ENCODE measurements around the gene NUBP2. TPM values are rescaled to one million over a fixed set of nuclear protein-coding genes. Genes with fewer than 3 reads are reported as not detected.

Gene NUBP2
- total and polyA plus RNA-seq, 2 donors (not counting 3 experiments of a cell fraction or from before 2014, with no cell fraction given): 55.0 to 69.6 TPM

GRCh38 chr16:1834096-1834495, 51.3 kb downstream of the NUBP2 start:
- no TSS peak for BruUV-seq (replicated peaks)
- H3K27me3 ChIP-seq (ENCODE audit: control insufficient read depth in 2 of 2, insufficient read depth in 2 of 2, low read length in 2 of 2): no peaks in the 10 kb centered on the region
- H3K9me1 ChIP-seq (replicated peaks; ENCODE audit: control insufficient read depth, extremely low read depth, insufficient read depth, low read length): no peaks in the 10 kb centered on the region
- dilution Hi-C loops (cut with MboI; ENCODE audit: extremely low pct_ligation_motif_present, low sequenced_read_pairs): no loop called here
- intact Hi-C loops (cut with micrococcal nuclease): no loop called here
- H3K4me3 ChIP-seq (replicated peaks in 1 of 3; ENCODE audit: insufficient read depth in 1 of 3, low read depth in 1 of 3, low read length in 3 of 3): no peak overlapping the region
- H3K9me3 ChIP-seq (replicated peaks; ENCODE audit: control insufficient read depth, insufficient read depth, low read length): no peaks in the 10 kb centered on the region
- H3K4me2 ChIP-seq (ENCODE audit: insufficient read depth, low read length): no peak overlapping the region
- H3K36me3 ChIP-seq (ENCODE audit: control insufficient read depth in 2 of 2, extremely low read depth in 1 of 2, insufficient read depth in 2 of 2, low read length in 2 of 2): peaks cover 0 to 2% of the 10 kb centered on the region in 2 experiments
- H3K27ac ChIP-seq (ENCODE audit: insufficient read depth, low read depth, low read length): no peak overlapping the region
- DNase-seq (ENCODE audit: low read depth, low spot score) (no peak), FAIRE-seq (no peak)
- ChIA-PET CTCF (interaction anchor here (1.0 kb wide), 1 partner anchor 10 kb away, joined by 4 read pairs; no protein-coding TSS in a partner anchor), POLR2A (no interaction called here)
- no peak for TF ChIP-seq GATA2 (IDR thresholded peaks at IDR 0.05; ENCODE audit: insufficient read depth, insufficient read length, low read depth, low read length)
- no peak for TF ChIP-seq MAX (IDR thresholded peaks at IDR 0.05; ENCODE audit: insufficient read depth, insufficient read length)
- no peak for TF ChIP-seq JUN (IDR thresholded peaks at IDR 0.05; ENCODE audit: borderline replicate concordance, insufficient read depth, insufficient read length, low read depth)
- no peak for TF ChIP-seq POLR2A (IDR thresholded peaks at IDR 0.05; ENCODE audit: low read depth, low read length)
- no peak for TF ChIP-seq FOS (IDR thresholded peaks at IDR 0.05; ENCODE audit: borderline replicate concordance, insufficient read depth, low read length)
- TF ChIP-seq MYC (IDR thresholded peaks at IDR 0.05; ENCODE audit: low read depth, low read length): no peak
- TF ChIP-seq, protein P1, sequence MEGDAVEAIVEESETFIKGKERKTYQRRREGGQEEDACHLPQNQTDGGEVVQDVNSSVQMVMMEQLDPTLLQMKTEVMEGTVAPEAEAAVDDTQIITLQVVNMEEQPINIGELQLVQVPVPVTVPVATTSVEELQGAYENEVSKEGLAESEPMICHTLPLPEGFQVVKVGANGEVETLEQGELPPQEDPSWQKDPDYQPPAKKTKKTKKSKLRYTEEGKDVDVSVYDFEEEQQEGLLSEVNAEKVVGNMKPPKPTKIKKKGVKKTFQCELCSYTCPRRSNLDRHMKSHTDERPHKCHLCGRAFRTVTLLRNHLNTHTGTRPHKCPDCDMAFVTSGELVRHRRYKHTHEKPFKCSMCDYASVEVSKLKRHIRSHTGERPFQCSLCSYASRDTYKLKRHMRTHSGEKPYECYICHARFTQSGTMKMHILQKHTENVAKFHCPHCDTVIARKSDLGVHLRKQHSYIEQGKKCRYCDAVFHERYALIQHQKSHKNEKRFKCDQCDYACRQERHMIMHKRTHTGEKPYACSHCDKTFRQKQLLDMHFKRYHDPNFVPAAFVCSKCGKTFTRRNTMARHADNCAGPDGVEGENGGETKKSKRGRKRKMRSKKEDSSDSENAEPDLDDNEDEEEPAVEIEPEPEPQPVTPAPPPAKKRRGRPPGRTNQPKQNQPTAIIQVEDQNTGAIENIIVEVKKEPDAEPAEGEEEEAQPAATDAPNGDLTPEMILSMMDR (IDR thresholded peaks at IDR 0.05; ENCODE audit: extremely low read depth in 1 of 2, insufficient read depth in 1 of 2, low read depth in 1 of 2, low read length in 2 of 2): no peak
- no peak for TF ChIP-seq POLR2AphosphoS5 (IDR thresholded peaks at IDR 0.05; ENCODE audit: insufficient read depth, low read depth, low read length)
- H4K20me1 ChIP-seq (replicated peaks; ENCODE audit: control insufficient read depth, extremely low read depth, insufficient read depth, low read length): no peaks in the 10 kb centered on the region
- peaks cover 3% of the 10 kb centered on the region for H3K4me1 ChIP-seq (ENCODE audit: control insufficient read depth, extremely low read depth, insufficient read depth, low read length)
- no peak overlapping the region for H2AFZ ChIP-seq (ENCODE audit: low read depth, low read length)
- peaks cover 3% of the 10 kb centered on the region for H3K79me2 ChIP-seq (ENCODE audit: control insufficient read depth, insufficient read depth, low read length)
- no peak overlapping the region for H3K9ac ChIP-seq (replicated peaks; ENCODE audit: extremely low read depth, insufficient read depth, low read length)

Small RNA genes lying within 50 kb of the gene (microRNA-seq; reads per million reads assigned to microRNA genes)
- gene MIR3177 (ENCODE audit: borderline number of aligned reads, borderline replicate concordance): 2.7 reads per million

Small RNA genes lying within 50 kb of the gene (small RNA-seq; reads per million reads assigned to genes)
- gene MIR3177 (ENCODE audit: insufficient read depth, insufficient read length, low read depth, low replicate concordance): not detected

Other genes with a start within 250 kb of the NUBP2 start
- 32.5 and 37.5 TPM in 2 replicates for gene TMEM204, start 249.3 kb upstream of the NUBP2 start, total RNA-seq
- gene TMEM204, start 249.3 kb upstream of the NUBP2 start, polyA plus RNA-seq: 50.7 and 68.8 TPM in 2 replicates
- 16.6 and 18.9 TPM in 2 replicates for gene IFT140, start 170.9 kb upstream of the NUBP2 start, total RNA-seq
- 8.8 and 9.5 TPM in 2 replicates for gene IFT140, start 170.9 kb upstream of the NUBP2 start, polyA plus RNA-seq
- 28.9 and 30.8 TPM in 2 replicates for gene CRAMP1, start 170.6 kb upstream of the NUBP2 start, total RNA-seq
- 20.2 and 21.5 TPM in 2 replicates for gene CRAMP1, start 170.6 kb upstream of the NUBP2 start, polyA plus RNA-seq
- 86.5 and 93.3 TPM in 2 replicates for gene JPT2, start 104.7 kb upstream of the NUBP2 start, total RNA-seq
- gene JPT2, start 104.7 kb upstream of the NUBP2 start, polyA plus RNA-seq: 30.4 and 35.8 TPM in 2 replicates
- gene MAPK8IP3, start 76.8 kb upstream of the NUBP2 start, total RNA-seq: 92.2 and 95.0 TPM in 2 replicates
- 40.7 and 48.6 TPM in 2 replicates for gene MAPK8IP3, start 76.8 kb upstream of the NUBP2 start, polyA plus RNA-seq
- gene NME3, start 11.4 kb upstream of the NUBP2 start, total RNA-seq: 32.0 and 38.2 TPM in 2 replicates
- gene NME3, start 11.4 kb upstream of the NUBP2 start, polyA plus RNA-seq: 74.4 and 133 TPM in 2 replicates
- gene EME2, start 10.2 kb upstream of the NUBP2 start, total RNA-seq: 15.2 and 21.4 TPM in 2 replicates
- gene EME2, start 10.2 kb upstream of the NUBP2 start, polyA plus RNA-seq: 9.7 and 11.5 TPM in 2 replicates
- gene MRPS34, start 9.8 kb upstream of the NUBP2 start, total RNA-seq: 85.2 and 102 TPM in 2 replicates
- 82.1 and 93.8 TPM in 2 replicates for gene MRPS34, start 9.8 kb upstream of the NUBP2 start, polyA plus RNA-seq
- gene SPSB3, start 389 bp upstream of the NUBP2 start, total RNA-seq: 39.0 and 40.5 TPM in 2 replicates
- 86.2 and 107 TPM in 2 replicates for gene SPSB3, start 389 bp upstream of the NUBP2 start, polyA plus RNA-seq
- gene IGFALS, start 10.7 kb downstream of the NUBP2 start, total RNA-seq: not detected in 2 replicates
- 0.03 TPM in 1 of 2 replicates, not detected in the other for gene IGFALS, start 10.7 kb downstream of the NUBP2 start, polyA plus RNA-seq
- 54.3 and 56.4 TPM in 2 replicates for gene HAGH, start 43.9 kb downstream of the NUBP2 start, total RNA-seq
- gene HAGH, start 43.9 kb downstream of the NUBP2 start, polyA plus RNA-seq: 84.2 and 122 TPM in 2 replicates
- 27.9 and 44.8 TPM in 2 replicates for gene FAHD1, start 44.2 kb downstream of the NUBP2 start, total RNA-seq
- gene FAHD1, start 44.2 kb downstream of the NUBP2 start, polyA plus RNA-seq: 69.2 and 85.0 TPM in 2 replicates
- not detected in 2 replicates for gene MEIOB, start 89.2 kb downstream of the NUBP2 start, total RNA-seq
- gene MEIOB, start 89.2 kb downstream of the NUBP2 start, polyA plus RNA-seq: 0.04 TPM in 1 of 2 replicates, not detected in the other
- not detected in 2 replicates for gene HS3ST6, start 135.5 kb downstream of the NUBP2 start, total RNA-seq
- not detected in 2 replicates for gene HS3ST6, start 135.5 kb downstream of the NUBP2 start, polyA plus RNA-seq
- gene MSRB1, start 160.2 kb downstream of the NUBP2 start, total RNA-seq: 20.7 and 25.0 TPM in 2 replicates
- 42.1 and 54.6 TPM in 2 replicates for gene MSRB1, start 160.2 kb downstream of the NUBP2 start, polyA plus RNA-seq
- gene RPL3L, start 171.7 kb downstream of the NUBP2 start, total RNA-seq: not detected in 2 replicates
- gene RPL3L, start 171.7 kb downstream of the NUBP2 start, polyA plus RNA-seq: not detected in 2 replicates
- gene NDUFB10, start 176.6 kb downstream of the NUBP2 start, total RNA-seq: 124 and 144 TPM in 2 replicates
- 167 and 192 TPM in 2 replicates for gene NDUFB10, start 176.6 kb downstream of the NUBP2 start, polyA plus RNA-seq
- gene RPS2, start 181.9 kb downstream of the NUBP2 start, total RNA-seq: 2,793 and 3,036 TPM in 2 replicates
- gene RPS2, start 181.9 kb downstream of the NUBP2 start, polyA plus RNA-seq: 9,021 and 12,733 TPM in 2 replicates
- not detected in 2 replicates for gene RNF151, start 183.9 kb downstream of the NUBP2 start, total RNA-seq
- gene RNF151, start 183.9 kb downstream of the NUBP2 start, polyA plus RNA-seq: not detected in 2 replicates
- 42.2 and 42.3 TPM in 2 replicates for gene TBL3, start 189.1 kb downstream of the NUBP2 start, total RNA-seq
- gene TBL3, start 189.1 kb downstream of the NUBP2 start, polyA plus RNA-seq: 77.1 and 80.6 TPM in 2 replicates
- gene NOXO1, start 198.5 kb downstream of the NUBP2 start, total RNA-seq: 0.60 TPM in 1 of 2 replicates, not detected in the other
- 0.37 and 0.40 TPM in 2 replicates for gene NOXO1, start 198.5 kb downstream of the NUBP2 start, polyA plus RNA-seq
- gene GFER, start 201.2 kb downstream of the NUBP2 start, total RNA-seq: 29.9 and 30.5 TPM in 2 replicates
- gene GFER, start 201.2 kb downstream of the NUBP2 start, polyA plus RNA-seq: 13.7 and 26.0 TPM in 2 replicates
- 0.81 and 0.95 TPM in 2 replicates for gene SYNGR3, start 207.0 kb downstream of the NUBP2 start, total RNA-seq
- 1.4 and 2.6 TPM in 2 replicates for gene SYNGR3, start 207.0 kb downstream of the NUBP2 start, polyA plus RNA-seq
- gene ZNF598, start 226.9 kb downstream of the NUBP2 start, total RNA-seq: 60.5 and 67.0 TPM in 2 replicates
- gene ZNF598, start 226.9 kb downstream of the NUBP2 start, polyA plus RNA-seq: 43.3 TPM in 2 replicates
- gene NPW, start 236.8 kb downstream of the NUBP2 start, total RNA-seq: 3.3 and 3.9 TPM in 2 replicates
- gene NPW, start 236.8 kb downstream of the NUBP2 start, polyA plus RNA-seq: 0.84 and 1.8 TPM in 2 replicates
- gene NHERF2, start 243.9 kb downstream of the NUBP2 start, total RNA-seq: 71.2 and 77.7 TPM in 2 replicates
- gene NHERF2, start 243.9 kb downstream of the NUBP2 start, polyA plus RNA-seq: 65.2 and 84.5 TPM in 2 replicates